Upper lobe of right lung (tissue), 1 donor: ENCODE data around the gene GCGR. TPM values are rescaled to one million over a fixed set of nuclear protein-coding genes. Genes with fewer than 3 reads are reported as not detected.

Source experiments
- ATAC-seq: fragments of 200-7000 bp; cut with Tn5 transposase; one replicate; pipeline ENCODE4 v1.9.1; 2020; ENCODE audit warnings: mild to moderate bottlenecking, moderate library complexity
- DNase-seq: peaks from one replicate; pipeline ENCODE4 v3.0.0-alpha.2; 2020
- H3K27ac ChIP-seq: fragments of 200-600 bp; one replicate; pipeline ENCODE4 v1.8.0; 2022
- H3K27me3 ChIP-seq: fragments of 200-600 bp; one replicate; pipeline ENCODE4 v1.8.0; 2022; ENCODE audit warnings: mild to moderate bottlenecking
- H3K36me3 ChIP-seq: fragments of 200-600 bp; one replicate; pipeline ENCODE4 v1.8.0; 2022
- H3K4me1 ChIP-seq: fragments of 200-600 bp; one replicate; pipeline ENCODE4 v1.8.0; 2022
- H3K4me3 ChIP-seq: fragments of 200-600 bp; one replicate; pipeline ENCODE4 v1.8.0; 2022; ENCODE audit warnings: mild to moderate bottlenecking
- H3K9me3 ChIP-seq: fragments of 200-600 bp; one replicate; pipeline ENCODE4 v1.8.0; 2022
- intact Hi-C: fragments of 100-400 bp; cut with DNase I; formaldehyde crosslinking; loops from one replicate; pipeline ENCODE4 v1.11.0; 2022
- total RNA-seq: library from RNA; stranded (reverse); fragmentation: NEBNext Ultra II Directional; extraction: Animal tissue kit (Norgen Biotek cat#: 25700); gene quantifications from one replicate; pipeline ENCODE4 v1.2.1, GENCODE V29; 2021
- TF ChIP-seq, protein P1 (sequence below): fragments of 200-600 bp; IDR thresholded peaks from one replicate; pipeline ENCODE4 v1.8.0; 2022; ENCODE audit warnings: antibody characterized with exemption
- donor health status: DM: no; HTN: yes; CAD: no; lungs with severe emphysema.

The GCGR gene
- total RNA-seq, 1 donor from 2014 or later: not detected

DNA sequence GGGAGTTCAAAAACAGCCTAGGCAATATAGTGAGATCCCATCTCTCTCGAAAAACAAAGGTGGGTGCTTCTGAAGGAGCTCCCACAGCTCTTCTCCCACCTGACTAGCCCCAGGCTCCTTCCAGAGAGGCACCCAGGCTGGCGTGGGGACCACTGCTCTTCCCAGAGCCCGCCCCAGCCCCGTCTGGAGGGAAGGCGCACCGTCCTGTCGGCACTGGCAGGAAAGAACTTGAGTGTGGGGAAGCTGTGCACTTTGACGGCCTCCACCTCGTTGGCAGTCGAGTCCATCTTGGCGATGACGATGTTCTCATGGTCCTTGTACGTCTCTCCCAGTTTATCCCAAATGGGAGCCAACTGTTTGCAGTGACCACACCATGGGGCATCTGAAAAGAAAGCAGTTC lies 41.4 kb downstream of the GCGR start:
- Histone ChIP-seq H3K27me3 (no peaks in the 10 kb centered on the region), H3K9me3 (no peaks in the 10 kb centered on the region), H3K27ac (no peak overlapping the region), H3K4me3 (no peak overlapping the region), H3K4me1 (no peaks in the 10 kb centered on the region), H3K36me3 (peaks cover 81% of the 10 kb centered on the region)
- DNase-seq: no peak
- intact Hi-C loops: no loop called here
- TF ChIP-seq, protein P1, sequence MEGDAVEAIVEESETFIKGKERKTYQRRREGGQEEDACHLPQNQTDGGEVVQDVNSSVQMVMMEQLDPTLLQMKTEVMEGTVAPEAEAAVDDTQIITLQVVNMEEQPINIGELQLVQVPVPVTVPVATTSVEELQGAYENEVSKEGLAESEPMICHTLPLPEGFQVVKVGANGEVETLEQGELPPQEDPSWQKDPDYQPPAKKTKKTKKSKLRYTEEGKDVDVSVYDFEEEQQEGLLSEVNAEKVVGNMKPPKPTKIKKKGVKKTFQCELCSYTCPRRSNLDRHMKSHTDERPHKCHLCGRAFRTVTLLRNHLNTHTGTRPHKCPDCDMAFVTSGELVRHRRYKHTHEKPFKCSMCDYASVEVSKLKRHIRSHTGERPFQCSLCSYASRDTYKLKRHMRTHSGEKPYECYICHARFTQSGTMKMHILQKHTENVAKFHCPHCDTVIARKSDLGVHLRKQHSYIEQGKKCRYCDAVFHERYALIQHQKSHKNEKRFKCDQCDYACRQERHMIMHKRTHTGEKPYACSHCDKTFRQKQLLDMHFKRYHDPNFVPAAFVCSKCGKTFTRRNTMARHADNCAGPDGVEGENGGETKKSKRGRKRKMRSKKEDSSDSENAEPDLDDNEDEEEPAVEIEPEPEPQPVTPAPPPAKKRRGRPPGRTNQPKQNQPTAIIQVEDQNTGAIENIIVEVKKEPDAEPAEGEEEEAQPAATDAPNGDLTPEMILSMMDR: no peak
- no peak for ATAC-seq

DNA sequence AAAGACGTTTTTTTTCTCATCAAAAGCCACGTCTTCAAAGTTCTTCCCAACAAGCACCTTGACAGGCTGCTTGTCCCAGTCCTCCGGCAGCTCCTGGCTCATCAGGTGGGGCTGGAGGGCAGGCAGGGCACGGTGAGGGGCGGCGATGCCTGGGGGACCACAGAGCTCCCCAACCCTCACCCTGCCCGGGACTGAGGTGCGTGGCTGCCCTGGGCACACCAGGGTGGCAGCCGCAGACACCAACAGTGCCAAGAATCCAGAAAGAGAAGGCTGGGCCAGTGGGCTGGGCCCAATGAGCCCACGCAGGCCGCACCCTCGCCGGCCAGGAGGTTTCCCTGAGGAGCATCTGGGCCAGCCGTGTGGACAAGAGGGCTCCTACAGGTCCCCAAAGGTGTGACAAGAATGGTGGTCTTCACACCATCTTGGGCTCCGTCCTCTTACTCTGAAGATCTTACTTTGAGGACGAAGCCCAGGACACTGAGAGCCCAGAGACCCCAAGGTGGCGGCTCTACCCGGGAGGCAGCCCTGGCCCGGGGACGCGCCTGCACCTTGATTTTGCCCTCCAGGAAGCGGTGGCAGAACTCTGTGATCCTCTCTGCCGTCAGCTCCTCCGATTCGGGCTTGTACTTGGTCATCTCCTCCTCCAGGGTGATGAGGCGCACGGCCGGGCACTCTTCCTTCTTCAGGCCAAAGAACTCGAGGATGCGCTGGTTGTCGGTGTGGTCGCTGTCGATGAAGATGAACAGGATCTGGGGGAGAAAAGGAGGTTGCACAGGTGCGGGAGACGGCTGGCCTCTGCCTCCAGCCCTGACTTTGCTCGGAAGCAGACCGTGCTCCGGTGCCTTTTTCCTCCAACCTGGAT lies 42.2 kb downstream of the GCGR start:
- H3K36me3 ChIP-seq: peaks cover 87% of the 10 kb centered on the region
- ATAC-seq (no peak), DNase-seq (no peak)
- H3K9me3 ChIP-seq: no peaks in the 10 kb centered on the region
- H3K27ac ChIP-seq: no peak overlapping the region
- TF ChIP-seq, protein P1: no peak
- intact Hi-C loops: no loop called here
- no peak overlapping the region for H3K4me3 ChIP-seq
- no peaks in the 10 kb centered on the region for H3K4me1 ChIP-seq
- H3K27me3 ChIP-seq: no peaks in the 10 kb centered on the region

DNA sequence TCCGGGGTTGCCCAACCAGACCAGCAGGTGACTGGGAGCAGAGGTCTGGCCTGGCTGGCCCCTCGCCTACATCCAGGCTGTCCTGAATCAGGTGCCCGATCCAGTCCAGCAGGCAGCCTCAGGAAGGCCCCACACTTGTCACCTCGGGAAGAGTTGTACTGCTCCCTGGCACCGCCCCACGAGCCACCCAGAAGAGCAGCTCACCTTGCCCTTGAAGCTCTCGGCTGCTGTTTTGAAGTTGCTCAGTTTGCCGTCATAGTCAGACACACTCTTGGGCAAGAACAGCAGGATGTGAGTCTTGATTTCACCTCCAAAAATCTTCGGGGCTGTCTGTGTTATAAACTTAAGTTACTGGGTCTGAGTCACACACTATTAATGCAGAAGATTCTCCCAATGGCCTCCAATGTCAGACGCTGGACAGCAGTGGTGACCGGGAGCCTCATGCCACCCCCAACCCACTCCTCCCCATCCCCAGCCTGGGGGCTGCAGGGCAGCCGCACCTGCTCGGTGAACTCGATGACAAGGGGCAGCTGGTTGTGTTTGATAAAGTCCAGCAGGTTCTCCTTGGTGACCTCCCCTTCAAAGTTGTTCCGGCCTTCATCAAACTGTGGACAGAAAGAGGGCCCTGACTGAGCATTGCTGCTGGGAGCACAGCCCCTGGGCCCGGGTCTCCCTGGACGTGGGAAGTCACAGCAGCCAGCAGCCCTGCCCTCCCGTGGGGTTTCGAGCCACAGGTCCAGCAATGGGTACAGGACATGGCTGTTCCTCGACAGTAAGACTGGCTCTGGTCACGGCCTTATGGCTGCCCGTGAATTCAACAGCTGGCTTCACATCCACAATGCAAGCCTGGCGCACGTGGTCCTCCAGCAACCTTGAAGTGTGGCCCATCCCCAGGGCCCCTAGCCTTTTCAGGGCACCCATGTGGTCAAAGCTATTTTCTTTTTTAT lies 43.1 kb downstream of the GCGR start:
- H3K4me1 ChIP-seq: no peaks in the 10 kb centered on the region
- no peak overlapping the region for H3K4me3 ChIP-seq
- intact Hi-C loops: no loop called here
- DNase-seq: no peak
- H3K27me3 ChIP-seq: no peaks in the 10 kb centered on the region
- no peaks in the 10 kb centered on the region for H3K9me3 ChIP-seq
- H3K36me3 ChIP-seq: peaks cover 96% of the 10 kb centered on the region
- no peak for ATAC-seq
- no peak overlapping the region for H3K27ac ChIP-seq
- TF ChIP-seq, protein P1: no peak

DNA sequence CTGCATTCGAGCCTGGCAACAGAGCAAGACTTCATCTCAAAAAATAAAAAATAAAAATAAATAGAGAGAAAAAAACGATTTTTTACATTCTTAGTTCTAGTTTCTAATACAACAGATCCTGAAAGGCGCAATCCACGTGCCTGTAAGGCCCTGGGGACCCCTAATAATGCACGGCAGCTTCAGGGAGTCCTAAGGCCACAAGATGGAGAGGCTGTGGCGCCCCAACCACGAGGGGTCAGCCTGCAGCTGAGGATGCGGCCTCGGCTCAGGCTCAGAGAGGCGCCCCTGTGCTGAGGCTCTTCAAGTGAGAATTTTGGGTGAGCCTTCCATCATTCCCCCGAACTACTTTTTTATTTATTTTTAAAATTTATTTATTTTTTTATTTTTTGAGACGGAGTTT lies 45.5 kb downstream of the GCGR start:
- Histone ChIP-seq H3K36me3 (peaks cover 98% of the 10 kb centered on the region), H3K27ac (no peak overlapping the region), H3K9me3 (no peaks in the 10 kb centered on the region), H3K4me1 (no peaks in the 10 kb centered on the region), H3K4me3 (no peak overlapping the region), H3K27me3 (no peaks in the 10 kb centered on the region)
- intact Hi-C loops: no loop called here
- ATAC-seq: no peak
- TF ChIP-seq, protein P1: no peak
- DNase-seq: no peak

DNA sequence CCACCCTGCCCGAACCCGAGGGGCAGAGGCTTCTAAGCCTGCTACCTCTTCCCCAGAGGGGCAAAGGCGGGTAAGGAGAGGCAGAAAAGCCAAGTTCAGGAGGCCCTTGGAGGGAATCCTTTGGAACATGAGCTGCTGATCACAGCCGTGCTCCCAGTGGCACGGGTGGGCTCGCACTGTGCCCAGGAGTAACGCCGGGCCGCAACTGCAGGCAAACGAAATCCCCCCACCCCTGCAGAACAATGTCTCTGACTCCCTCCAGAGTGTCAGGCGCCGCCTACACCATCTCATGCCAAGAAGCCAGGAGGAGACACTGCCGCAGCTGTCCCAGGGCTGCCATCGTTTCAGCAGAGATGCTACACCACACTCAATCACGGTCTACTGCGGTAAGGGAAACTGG lies 47.5 kb downstream of the GCGR start:
- no peaks in the 10 kb centered on the region for H3K27me3 ChIP-seq
- no peak for ATAC-seq
- H3K27ac ChIP-seq: no peak overlapping the region
- H3K4me1 ChIP-seq: no peaks in the 10 kb centered on the region
- H3K4me3 ChIP-seq: no peak overlapping the region
- H3K36me3 ChIP-seq: peaks cover 97% of the 10 kb centered on the region
- no peak for DNase-seq
- H3K9me3 ChIP-seq: no peaks in the 10 kb centered on the region
- intact Hi-C loops: no loop called here
- TF ChIP-seq, protein P1: no peak
